Adrenal gland (tissue), 5 donors: ENCODE results near the gene GALNT12.

Experiments
- CTCF ChIP-seq, 6 experiments: fragments of 450-650 bp in 4 of 6; fragments of 200-600 bp in 2 of 6; sonication (generic) in 1 of 6; IDR thresholded peaks; 1 replicate in 5 of 6; 2 replicates in 1 of 6; pipeline versions ENCODE4 v1.5.1 to v1.8.0; 2016 to 2021; ENCODE audit warnings: antibody characterized with exemption in 6 of 6, mild to moderate bottlenecking in 2 of 6, moderate library complexity in 1 of 6
- POLR2A ChIP-seq, 2 donors: fragments of 450-650 bp; IDR thresholded peaks; one replicate each; pipeline ENCODE4 v1.6.1; 2017; ENCODE audit warnings: antibody characterized with exemption in 2 of 2, mild to moderate bottlenecking in 2 of 2, moderate library complexity in 1 of 2
- donor health status: DM: no; HTN: no; CAD: no.

- TF ChIP-seq CTCF (IDR thresholded peaks at IDR 0.05) (no peak), POLR2A (IDR thresholded peaks at IDR 0.05) (no peak)
These were observed 1.4 kb downstream of the GALNT12 start for GRCh38 chr9:98808875-98809274.
